NOMO-1 (cell line): ENCODE data around the gene B4GALT1.

Experiments used
- DNase-seq, 2 experiments: peaks; one replicate each; lab custom pipeline; 2025; ENCODE audit not compliant: unreplicated experiment in 2 of 2; lab: John Stamatoyannopoulos, UW

Gene B4GALT1, protein sequence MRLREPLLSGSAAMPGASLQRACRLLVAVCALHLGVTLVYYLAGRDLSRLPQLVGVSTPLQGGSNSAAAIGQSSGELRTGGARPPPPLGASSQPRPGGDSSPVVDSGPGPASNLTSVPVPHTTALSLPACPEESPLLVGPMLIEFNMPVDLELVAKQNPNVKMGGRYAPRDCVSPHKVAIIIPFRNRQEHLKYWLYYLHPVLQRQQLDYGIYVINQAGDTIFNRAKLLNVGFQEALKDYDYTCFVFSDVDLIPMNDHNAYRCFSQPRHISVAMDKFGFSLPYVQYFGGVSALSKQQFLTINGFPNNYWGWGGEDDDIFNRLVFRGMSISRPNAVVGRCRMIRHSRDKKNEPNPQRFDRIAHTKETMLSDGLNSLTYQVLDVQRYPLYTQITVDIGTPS

DNA sequence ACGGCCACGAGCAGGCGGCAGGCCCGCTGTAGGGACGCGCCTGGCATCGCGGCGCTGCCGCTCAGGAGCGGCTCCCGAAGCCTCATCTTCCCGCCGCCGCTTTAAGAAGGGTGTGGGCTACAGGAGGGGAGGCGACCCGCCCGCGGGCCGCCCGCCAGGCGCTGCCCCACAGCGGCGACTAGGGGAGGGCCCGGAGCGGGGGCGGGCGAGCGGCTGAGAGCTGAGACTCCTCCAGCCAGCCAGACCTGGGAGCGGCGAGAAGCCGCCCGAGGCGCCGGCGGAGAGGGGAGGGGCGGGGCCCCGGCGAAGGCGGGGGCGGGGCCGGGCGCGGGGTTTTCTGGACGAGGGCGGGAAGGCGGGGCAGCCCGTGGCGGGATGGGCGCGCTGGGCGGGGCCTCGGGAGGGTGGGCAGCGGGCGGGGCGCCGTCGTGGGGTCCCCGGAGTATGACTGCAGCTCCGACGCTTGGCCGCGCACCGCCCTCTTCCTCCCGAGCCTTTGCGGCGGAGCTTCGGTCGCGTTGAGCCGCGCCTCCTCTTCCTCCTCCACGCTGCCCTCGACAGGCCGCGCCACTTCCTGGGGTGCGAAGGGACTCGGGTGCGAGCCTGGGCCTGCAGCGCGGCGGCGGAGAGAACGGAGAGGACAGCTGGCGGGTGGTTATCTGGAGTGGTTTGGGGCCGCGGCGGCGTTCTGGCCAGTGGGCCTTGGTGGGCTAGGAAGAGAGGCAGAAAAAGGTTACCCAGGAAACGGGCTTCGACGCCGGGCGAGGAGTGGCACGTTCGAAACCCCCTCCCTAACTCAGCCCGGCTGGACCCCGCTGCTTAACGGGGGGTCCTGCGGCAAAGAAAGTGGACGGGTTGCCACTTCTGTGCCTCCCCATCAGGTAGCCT, at the start of gene B4GALT1:
TSS of gene B4GALT1 (minus strand) at position 253 of the 888 bp plus-strand sequence. CDS start at position 86, 167 bp downstream.
- DNase-seq, result peak; percentile 98 to 99

- DNase-seq, result no peak
Observed at GRCh38 chr9:33211695-33212393, 44.7 kb upstream of the B4GALT1 start.

- DNase-seq, result no peak
Observed at GRCh38 chr9:33210006-33210715, 43.0 kb upstream of the B4GALT1 start.

GRCh38 chr9:33209394-33209793, 42.3 kb upstream of the B4GALT1 start:
- no peak for DNase-seq

DNA sequence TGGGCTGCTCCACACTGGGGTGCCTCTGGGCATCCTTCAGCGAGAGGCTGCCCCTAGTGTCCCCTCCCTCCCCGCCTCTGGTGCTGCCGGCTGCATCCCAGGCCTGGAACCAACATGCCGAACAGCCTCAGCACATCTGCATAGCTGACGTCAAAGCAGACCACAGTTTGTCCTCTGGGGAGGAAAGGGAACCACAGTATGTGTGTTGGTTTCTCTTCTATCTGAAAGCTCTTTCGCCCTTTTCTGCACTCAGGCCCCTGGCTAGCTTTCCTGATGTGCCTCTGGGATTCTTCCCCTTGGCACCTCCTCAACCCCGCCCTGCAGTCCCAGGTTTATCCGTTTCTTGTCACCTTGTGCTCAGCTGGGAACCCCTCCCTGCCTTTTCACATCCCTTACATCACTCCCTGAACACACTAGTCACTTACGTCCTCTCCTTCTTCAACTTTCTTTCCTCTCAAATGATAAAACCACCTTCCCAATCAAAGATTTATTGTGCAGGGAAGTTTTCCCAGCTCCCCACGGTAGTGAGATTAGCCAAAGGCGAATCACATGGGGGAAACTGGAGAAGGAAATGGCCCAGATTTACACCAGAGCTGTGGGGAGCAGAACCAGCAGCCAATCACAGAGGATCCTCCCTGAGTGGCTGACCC, 35.5 kb upstream of the B4GALT1 start:
- DNase-seq, result peak in 1 of 2 experiments; percentile 15

GRCh38 chr9:33202018-33202417, 34.9 kb upstream of the B4GALT1 start:
- no peak for DNase-seq

GRCh38 chr9:33198165-33198564, 31.0 kb upstream of the B4GALT1 start:
- DNase-seq, result no peak

- no peak for DNase-seq
Observed at GRCh38 chr9:33197279-33198152, 30.4 kb upstream of the B4GALT1 start.

DNA sequence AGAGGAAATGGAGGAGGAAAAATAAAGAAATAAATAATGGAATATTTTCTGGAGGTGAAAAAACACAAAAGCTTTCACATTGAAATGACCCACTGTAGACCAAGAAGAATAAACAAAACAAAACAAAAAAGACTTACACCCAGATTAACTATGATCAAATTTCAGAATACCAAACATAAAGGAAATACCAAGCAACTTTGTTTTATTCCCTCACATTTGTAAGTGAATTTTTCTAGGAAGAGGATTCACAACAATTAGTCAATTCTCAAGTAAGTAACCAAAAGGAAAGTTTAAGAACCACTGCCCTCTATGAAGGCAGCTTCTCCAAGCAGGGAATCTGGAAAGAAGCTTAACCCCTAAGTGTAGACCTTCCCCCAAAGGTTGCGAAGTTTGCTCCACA, 29.6 kb upstream of the B4GALT1 start:
- no peak for DNase-seq

GRCh38 chr9:33193818-33194217, 26.7 kb upstream of the B4GALT1 start:
- no peak for DNase-seq

GRCh38 chr9:33192493-33193255, 25.5 kb upstream of the B4GALT1 start:
- no peak for DNase-seq

DNA sequence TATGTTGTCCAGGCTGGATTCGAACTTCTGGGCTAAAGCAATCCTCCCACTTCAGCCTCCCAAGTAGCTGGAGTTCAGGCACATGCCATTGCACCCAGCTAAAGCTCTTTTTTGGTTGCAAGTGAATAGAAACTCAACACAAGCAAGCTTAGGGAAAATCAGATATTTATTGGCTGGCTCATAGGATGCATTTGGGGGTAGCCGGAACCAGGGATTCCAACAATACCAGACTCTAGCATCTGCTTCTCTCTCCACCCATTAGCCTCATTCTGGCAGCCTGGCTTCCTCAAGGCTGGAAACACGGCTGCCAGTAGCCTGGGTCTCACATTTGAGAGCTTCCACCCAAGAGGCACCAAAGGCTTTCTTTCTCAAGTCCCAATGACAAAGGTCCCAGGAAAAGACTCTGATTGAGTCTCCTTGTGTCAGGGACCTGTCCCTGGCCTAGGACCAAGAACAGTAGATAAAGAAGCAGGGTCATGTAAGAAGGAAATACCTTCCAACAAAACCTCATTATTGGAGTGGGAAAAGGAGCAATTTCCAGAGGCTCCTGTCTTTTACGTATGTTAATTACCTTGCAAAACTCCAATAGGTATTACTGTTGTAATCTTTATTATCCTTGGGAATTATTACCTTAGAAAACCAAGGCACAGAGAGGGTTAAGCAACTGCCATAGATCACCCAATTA, 23.0 kb upstream of the B4GALT1 start:
- no peak for DNase-seq

DNA sequence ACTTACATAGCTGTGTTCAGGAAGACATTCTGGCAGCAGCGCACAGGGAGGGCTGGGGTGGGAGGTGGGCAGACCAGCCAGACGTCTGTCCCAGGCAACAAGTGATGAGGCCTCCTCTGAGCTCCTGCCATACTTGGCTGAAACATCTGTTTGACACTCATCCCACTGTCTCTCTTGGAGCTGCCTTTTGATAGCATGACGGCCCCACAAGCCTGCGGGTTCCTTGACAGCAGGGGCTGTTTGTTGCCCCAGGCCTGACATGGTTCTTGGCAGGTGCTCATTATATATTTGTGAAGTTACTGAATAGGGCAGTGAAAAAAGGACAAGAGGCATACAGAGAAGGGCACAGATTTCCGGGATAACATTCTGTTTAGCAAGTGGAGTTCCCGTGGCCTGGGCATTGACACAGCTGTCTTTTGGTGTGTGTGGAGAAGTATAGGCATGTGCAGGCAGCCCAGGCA, 22.2 kb upstream of the B4GALT1 start:
- no peak for DNase-seq

DNA sequence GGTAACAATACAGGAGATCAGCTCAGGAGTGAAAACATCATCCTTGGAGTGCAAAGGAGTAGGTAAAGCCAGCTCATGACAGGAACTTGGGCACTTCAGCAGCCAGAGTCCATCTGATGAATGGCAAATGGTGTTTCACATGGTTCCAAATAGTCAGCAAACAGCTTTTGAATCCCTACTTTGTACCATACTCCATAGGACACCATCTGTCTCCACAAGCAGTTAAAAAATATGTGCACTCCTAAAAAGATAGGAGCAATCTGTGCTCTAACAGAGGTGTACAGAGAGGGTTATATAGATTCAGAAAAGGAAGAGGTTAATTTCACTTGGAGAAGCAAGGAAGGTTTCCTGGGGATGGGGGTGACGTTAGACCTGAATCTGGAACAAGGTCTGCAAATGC, 21.6 kb upstream of the B4GALT1 start:
- no peak for DNase-seq

DNA sequence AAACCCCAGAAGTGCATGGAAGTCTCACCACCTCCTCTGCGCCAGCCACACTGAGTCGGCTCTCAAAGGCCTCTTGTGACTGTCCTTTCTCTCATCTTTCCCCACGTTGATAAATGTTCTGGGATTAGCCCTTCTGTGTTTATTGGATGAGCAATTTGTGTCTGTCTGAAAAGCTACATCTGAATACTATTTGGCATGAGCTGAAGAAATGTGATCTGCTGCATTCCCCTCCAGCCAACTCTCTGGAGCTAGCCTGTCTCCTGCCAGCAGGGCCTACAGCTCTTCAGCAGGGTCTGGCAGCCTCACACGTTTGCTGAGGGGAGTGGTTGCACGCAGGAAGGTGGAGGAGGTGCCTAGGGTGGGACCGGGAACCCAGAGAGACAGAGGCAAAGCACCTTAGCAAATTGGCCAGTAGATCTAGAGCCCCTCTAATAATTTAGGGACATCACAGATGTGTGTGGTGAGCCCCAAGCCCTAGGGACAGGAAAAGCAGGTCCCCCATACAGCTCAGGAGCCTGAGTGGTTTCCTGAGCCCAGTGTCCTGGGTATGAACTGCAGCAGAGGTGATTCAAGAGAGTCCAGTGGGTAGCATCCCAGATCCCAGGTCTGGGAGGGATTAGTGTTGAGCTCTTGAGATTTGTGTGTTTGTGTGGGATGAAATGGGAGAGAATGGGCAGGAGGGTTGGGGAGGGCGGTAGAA, 20.5 kb upstream of the B4GALT1 start:
- DNase-seq, result no peak

DNA sequence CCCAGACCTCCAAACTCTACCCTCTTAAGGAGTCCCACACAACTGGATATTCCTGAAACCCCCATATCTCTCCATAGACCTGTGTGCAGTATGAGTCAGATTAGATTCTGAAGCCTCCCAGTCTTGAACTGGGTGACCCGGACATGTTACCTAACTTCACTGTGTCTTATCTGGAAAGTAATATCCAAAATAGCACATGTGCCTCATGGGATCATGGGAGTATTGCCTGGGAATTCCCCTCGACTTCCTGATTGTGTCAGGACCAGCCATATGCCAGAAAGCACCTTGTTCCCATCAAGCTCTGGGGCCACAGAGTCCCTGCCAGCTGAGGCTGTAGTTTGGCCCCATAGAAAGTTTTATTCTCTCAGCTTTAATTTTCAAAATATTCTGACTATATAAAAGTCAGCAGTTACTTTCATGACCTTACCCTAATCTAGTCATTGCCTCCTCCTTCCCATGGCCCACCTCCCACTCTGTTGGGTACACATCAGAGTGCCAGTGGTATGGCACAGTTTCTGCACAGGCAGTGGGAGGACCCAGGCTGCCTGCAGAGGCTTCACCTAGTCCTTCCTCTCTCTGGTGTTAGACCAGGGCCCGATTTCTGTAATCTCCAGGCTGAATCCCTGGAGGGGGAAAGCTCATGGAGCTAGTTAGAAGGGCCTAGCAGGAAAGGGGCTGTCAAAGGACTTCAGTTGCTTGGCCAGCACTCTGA, 19.5 kb upstream of the B4GALT1 start:
- no peak for DNase-seq
